GM11168 (cell line): Measurements from ENCODE around the gene TBX3.

Experiments
- in situ Hi-C: fragments of 300-500 bp; cut with MboI; formaldehyde crosslinking; loops from one replicate; pipeline ENCODE4 v1.12.0; 2022; ENCODE audit warnings: low sequenced_read_pairs; ENCODE audit not compliant: unreplicated experiment

Gene TBX3

GRCh38 chr12:114697243-114697716 lies 13.3 kb upstream of the TBX3 start:
- in situ Hi-C loops = loop anchor here (25.0 kb wide), 1 partner anchor 940 kb away; no protein-coding TSS in a partner anchor

- in situ Hi-C loops = loop anchor here (25.0 kb wide), 1 partner anchor 941 kb away; no protein-coding TSS in a partner anchor
These were observed 12.7 kb upstream of the TBX3 start for GRCh38 chr12:114696443-114697242.

- in situ Hi-C loops = loop anchor here (25.0 kb wide), 1 partner anchor 942 kb away; no protein-coding TSS in a partner anchor
These were observed 11.3 kb upstream of the TBX3 start for GRCh38 chr12:114695305-114695592.

GRCh38 chr12:114694436-114695304 lies 10.7 kb upstream of the TBX3 start:
- in situ Hi-C loops = loop anchor here (25.0 kb wide), 1 partner anchor 943 kb away; no protein-coding TSS in a partner anchor

GRCh38 chr12:114693532-114693931 lies 9.6 kb upstream of the TBX3 start:
- in situ Hi-C loops = loop anchor here (25.0 kb wide), 1 partner anchor 944 kb away; no protein-coding TSS in a partner anchor

- in situ Hi-C loops = loop anchor here (25.0 kb wide), 1 partner anchor 944 kb away; no protein-coding TSS in a partner anchor
These were observed 9.1 kb upstream of the TBX3 start for GRCh38 chr12:114693059-114693531.

- in situ Hi-C loops = loop anchor here (25.0 kb wide), 1 partner anchor 945 kb away; no protein-coding TSS in a partner anchor
These were observed 8.4 kb upstream of the TBX3 start for GRCh38 chr12:114692186-114693058.

- in situ Hi-C loops = loop anchor here (25.0 kb wide), 1 partner anchor 946 kb away; no protein-coding TSS in a partner anchor
These were observed 7.8 kb upstream of the TBX3 start for GRCh38 chr12:114691763-114692185.

GRCh38 chr12:114691196-114691595 lies 7.2 kb upstream of the TBX3 start:
- in situ Hi-C loops = loop anchor here (25.0 kb wide), 1 partner anchor 946 kb away; no protein-coding TSS in a partner anchor

GRCh38 chr12:114690267-114691135 lies 6.5 kb upstream of the TBX3 start:
- in situ Hi-C loops = loop anchor here (25.0 kb wide), 1 partner anchor 947 kb away; no protein-coding TSS in a partner anchor

GRCh38 chr12:114689075-114689994 lies 5.4 kb upstream of the TBX3 start:
- in situ Hi-C loops = loop anchor here (25.0 kb wide), 1 partner anchor 948 kb away; no protein-coding TSS in a partner anchor

GRCh38 chr12:114688256-114688845 lies 4.4 kb upstream of the TBX3 start:
- in situ Hi-C loops = loop anchor here (25.0 kb wide), 1 partner anchor 949 kb away; no protein-coding TSS in a partner anchor

GRCh38 chr12:114687802-114688201 lies 3.8 kb upstream of the TBX3 start:
- in situ Hi-C loops = loop anchor here (25.0 kb wide), 1 partner anchor 949 kb away; no protein-coding TSS in a partner anchor

GRCh38 chr12:114686773-114687500 lies 3.0 kb upstream of the TBX3 start:
- in situ Hi-C loops = loop anchor here (25.0 kb wide), 1 partner anchor 950 kb away; no protein-coding TSS in a partner anchor

- in situ Hi-C loops = loop anchor here (25.0 kb wide), 1 partner anchor 951 kb away; no protein-coding TSS in a partner anchor
These were observed 2.4 kb upstream of the TBX3 start for GRCh38 chr12:114686426-114686772.

GRCh38 chr12:114685869-114686268 lies 1.9 kb upstream of the TBX3 start:
- in situ Hi-C loops = loop anchor here (25.0 kb wide), 1 partner anchor 951 kb away; no protein-coding TSS in a partner anchor
